GM12874 (cell line): ENCODE measurements around the gene KRT83.

Source experiments
- TF ChIP-seq, protein P1 (sequence below): IDR thresholded peaks from 2 replicates; pipeline ENCODE4 v1.5.1; 2011; ENCODE audit warnings: low read depth, mild to moderate bottlenecking, control low read depth, low read length, moderate library complexity; ENCODE audit not compliant: insufficient read depth

The KRT83 gene

GRCh38 chr12:52327052-52327829 is 6.0 kb upstream of the KRT83 start:
- TF ChIP-seq, protein P1, sequence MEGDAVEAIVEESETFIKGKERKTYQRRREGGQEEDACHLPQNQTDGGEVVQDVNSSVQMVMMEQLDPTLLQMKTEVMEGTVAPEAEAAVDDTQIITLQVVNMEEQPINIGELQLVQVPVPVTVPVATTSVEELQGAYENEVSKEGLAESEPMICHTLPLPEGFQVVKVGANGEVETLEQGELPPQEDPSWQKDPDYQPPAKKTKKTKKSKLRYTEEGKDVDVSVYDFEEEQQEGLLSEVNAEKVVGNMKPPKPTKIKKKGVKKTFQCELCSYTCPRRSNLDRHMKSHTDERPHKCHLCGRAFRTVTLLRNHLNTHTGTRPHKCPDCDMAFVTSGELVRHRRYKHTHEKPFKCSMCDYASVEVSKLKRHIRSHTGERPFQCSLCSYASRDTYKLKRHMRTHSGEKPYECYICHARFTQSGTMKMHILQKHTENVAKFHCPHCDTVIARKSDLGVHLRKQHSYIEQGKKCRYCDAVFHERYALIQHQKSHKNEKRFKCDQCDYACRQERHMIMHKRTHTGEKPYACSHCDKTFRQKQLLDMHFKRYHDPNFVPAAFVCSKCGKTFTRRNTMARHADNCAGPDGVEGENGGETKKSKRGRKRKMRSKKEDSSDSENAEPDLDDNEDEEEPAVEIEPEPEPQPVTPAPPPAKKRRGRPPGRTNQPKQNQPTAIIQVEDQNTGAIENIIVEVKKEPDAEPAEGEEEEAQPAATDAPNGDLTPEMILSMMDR = peak; percentile 83

GRCh38 chr12:52324153-52324444 is 2.9 kb upstream of the KRT83 start:
- TF ChIP-seq, protein P1 = no peak

GRCh38 chr12:52323416-52324152 is 2.4 kb upstream of the KRT83 start:
- TF ChIP-seq, protein P1 = no peak

GRCh38 chr12:52323001-52323400 is 1.8 kb upstream of the KRT83 start:
- TF ChIP-seq, protein P1 = no peak

DNA sequence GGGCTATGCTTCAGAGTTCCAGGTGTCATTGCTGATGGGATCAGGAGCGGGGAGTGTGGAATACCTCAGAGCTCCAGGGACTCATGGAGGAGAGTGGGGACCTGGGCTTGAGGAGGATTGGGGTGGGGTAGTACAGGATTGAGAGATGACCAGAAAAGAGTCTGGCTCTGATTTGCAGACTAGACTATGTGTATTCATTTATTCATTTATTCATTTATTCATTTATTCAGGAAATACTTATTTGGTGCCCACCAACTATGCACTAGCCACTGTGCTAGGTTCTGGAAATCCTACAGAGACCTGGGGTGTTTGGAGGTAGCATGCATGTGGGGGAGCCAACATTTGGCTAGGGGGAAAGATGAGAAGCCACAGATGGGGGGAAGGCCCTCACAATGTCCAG is 871 bp upstream of the KRT83 start:
- TF ChIP-seq, protein P1 = no peak

DNA sequence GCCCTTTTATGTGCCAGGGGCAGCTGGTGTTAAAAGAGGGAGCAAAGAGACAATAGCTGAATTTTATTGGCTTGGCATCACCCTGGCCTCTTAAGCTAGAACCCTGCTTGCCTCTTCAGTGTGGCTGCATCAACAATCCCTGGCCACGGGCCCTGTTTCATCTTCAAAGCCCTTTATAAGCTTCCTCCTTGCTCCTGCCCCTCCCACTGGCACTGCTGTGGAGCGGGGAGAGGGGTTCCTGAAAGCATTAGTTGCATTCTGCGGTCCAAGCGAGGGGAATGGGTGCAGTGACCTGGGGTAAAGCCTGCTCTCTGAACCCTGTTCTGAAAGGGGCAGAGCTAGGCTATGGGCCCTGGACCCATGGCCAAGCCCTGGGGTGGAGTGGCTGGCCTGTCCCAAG is 220 bp upstream of the KRT83 start:
- TF ChIP-seq, protein P1 = no peak

GRCh38 chr12:52319097-52319496 is 2.1 kb downstream of the KRT83 start:
- TF ChIP-seq, protein P1 = no peak
